WI38 (cell line): ENCODE results near the gene CD44.

Experiments used
- H3K4me3 ChIP-seq: 2 replicates; pipeline ENCODE4 v1.5.1; 2011; ENCODE audit warnings: low read depth, mild to moderate bottlenecking, control low read depth, low read length
- TF ChIP-seq, protein P1 (sequence below): IDR thresholded peaks from 2 replicates; pipeline ENCODE4 v1.5.1; 2012; ENCODE audit warnings: low read depth, mild to moderate bottlenecking, control low read depth, low read length

Gene CD44

GRCh38 chr11:35214226-35214770 is 75.3 kb downstream of the CD44 start:
- TF ChIP-seq, protein P1, sequence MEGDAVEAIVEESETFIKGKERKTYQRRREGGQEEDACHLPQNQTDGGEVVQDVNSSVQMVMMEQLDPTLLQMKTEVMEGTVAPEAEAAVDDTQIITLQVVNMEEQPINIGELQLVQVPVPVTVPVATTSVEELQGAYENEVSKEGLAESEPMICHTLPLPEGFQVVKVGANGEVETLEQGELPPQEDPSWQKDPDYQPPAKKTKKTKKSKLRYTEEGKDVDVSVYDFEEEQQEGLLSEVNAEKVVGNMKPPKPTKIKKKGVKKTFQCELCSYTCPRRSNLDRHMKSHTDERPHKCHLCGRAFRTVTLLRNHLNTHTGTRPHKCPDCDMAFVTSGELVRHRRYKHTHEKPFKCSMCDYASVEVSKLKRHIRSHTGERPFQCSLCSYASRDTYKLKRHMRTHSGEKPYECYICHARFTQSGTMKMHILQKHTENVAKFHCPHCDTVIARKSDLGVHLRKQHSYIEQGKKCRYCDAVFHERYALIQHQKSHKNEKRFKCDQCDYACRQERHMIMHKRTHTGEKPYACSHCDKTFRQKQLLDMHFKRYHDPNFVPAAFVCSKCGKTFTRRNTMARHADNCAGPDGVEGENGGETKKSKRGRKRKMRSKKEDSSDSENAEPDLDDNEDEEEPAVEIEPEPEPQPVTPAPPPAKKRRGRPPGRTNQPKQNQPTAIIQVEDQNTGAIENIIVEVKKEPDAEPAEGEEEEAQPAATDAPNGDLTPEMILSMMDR: no peak
- H3K4me3 ChIP-seq: no peak overlapping the region

DNA sequence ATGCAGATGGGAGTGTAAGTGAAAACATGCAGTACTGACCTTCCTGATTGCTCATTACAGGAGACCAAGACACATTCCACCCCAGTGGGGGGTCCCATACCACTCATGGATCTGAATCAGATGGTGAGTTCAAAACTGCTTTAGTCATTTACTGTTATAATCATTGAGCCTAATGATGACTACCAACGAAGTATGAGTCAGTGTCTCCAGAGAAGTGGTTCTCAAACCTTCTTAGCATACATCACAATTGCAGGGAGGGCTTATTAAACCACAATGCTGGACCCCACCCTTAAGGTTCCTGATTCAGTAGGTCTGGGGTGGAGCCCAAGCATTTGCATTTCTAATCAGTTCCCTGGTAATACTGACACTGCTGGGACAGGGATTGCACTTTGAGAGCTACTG is 75.8 kb downstream of the CD44 start:
- TF ChIP-seq, protein P1: no peak
- H3K4me3 ChIP-seq: no peak overlapping the region

- no peak overlapping the region for H3K4me3 ChIP-seq
- TF ChIP-seq, protein P1: no peak
Measured at GRCh38 chr11:35215945-35216344, 77.0 kb downstream of the CD44 start.

DNA sequence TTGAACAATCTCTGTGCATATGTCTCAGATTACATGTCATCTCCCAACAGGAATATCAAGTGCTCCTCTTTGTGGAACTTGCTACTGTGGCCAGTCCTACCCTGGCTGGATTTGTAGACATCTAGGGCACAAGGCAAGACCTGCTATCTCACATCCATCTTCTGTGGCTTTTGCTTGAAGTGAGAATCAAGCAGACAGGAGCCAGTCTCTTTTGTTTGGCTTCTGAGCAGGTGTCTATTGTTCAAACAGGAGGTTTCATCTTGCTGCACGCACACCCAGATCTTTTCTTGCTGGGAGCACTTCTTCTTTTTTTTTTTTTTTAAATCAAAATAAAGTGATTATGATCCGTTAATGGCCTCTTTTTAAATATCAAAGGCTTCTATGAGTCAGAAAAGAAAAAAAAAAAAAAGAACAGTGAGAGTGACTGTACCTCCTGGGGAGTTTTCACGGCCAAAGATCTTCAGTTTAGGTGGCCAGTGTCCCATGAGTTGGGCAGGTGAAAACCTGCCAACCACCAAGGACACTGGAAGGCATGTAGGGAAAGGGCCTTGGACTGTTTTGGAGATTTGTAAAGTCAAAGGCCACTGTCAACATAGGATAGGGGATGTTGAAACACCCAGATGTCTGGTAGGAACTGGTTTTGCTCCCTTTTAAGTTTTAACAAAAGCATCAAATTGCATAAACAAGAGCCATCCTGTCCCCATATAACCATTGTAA is 78.1 kb downstream of the CD44 start:
- TF ChIP-seq, protein P1: no peak

DNA sequence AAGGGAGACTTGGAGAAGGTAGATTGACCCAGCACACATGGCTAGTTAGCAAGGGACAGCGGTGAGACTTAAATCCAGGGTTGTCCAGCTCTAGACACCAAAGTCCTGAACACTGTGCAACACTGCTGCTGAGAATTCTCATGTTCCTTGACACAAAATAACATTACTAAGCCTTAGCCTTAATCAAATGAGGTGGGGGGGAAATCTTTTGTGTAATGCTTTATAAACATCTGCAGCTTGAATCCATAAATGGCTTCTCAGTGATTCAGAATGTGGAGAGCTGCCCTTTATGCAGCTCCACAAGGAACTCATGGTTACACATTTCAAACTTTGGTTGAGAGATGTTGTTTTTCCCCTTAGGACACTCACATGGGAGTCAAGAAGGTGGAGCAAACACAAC is 80.0 kb downstream of the CD44 start:
- TF ChIP-seq, protein P1: no peak
- H3K4me3 ChIP-seq: no peak overlapping the region

More for the DNA sequence above, 78.1 kb downstream of the CD44 start:
- H3K4me3 ChIP-seq: no peak overlapping the region

- TF ChIP-seq, protein P1: no peak
- no peak overlapping the region for H3K4me3 ChIP-seq
Measured at GRCh38 chr11:35223371-35223796, 84.4 kb downstream of the CD44 start.

DNA sequence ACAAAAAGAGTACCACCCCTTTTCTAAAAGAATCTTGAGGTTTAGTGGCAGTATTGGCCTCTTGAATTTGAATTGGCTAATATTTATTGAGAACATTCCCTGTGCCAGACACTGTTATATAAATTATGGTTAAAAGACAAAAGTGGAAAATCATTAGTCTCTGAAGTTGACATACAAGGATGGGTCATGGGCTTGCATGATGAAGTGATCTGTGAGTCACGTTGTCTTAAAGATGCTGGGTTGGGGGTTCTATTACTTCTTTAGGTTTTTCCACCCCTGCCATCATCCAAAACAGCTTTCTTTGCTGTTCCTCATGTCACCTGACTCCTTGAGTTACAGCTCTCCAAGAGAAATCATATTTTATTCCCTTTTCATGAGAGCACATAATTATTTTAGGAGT is 85.0 kb downstream of the CD44 start:
- no peak overlapping the region for H3K4me3 ChIP-seq
- TF ChIP-seq, protein P1: no peak
